Tongue (tissue), 2 donors: ENCODE data around the gene RPL13. TPM values are rescaled to one million over a fixed set of nuclear protein-coding genes. Genes with fewer than 3 reads are reported as not detected.
A peak's percentile ranks its signal among the peaks of the same experiment; 100 is the strongest.

ENCODE experiments used
- DNase-seq: peaks from one replicate; pipeline ENCODE4 v3.0.0-alpha.2; 2015
- total RNA-seq: library from RNA; depleted of rRNA; stranded (reverse); fragments of >200 nt; gene quantifications from one replicate; pipeline ENCODE4 v1.2.3, GENCODE V29; 2014

Gene RPL13
- 2,228 TPM for total RNA-seq

DNA sequence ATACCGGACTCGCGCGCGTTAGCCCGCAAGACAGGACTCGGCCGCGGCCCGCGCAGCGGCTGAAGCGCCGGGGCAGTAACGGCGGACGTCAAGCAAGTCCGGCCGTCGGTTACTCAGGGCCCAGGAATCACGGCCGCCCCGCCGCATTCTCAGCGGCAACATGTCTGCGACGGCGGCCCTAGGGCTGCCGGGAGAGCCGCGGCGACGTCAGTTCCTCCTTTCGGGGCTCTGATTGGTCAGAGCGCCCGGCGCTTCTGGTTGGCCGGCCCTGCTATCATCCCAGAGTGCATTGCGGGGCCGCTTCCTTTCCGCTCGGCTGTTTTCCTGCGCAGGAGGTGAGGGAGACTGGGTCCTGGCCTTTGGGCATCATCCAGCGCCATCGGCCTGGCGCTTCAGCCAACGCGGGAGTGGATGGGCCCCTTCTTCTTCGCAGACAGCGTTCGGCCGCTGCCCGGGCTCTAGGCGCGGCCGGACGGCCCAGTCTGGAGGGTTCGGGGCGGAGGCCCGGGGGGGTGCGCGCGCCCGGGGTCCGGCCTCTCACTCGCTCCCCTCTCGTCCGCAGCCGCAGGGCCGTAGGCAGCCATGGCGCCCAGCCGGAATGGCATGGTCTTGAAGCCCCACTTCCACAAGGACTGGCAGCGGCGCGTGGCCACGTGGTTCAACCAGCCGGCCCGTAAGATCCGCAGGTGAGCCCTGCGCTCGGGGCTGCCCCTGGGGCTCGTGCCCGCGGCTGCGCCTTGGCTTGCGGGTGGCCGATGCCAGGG is at the start of gene RPL13:
TSS of gene RPL13 (plus strand) at position 305 of the 764 bp plus-strand sequence. CDS start at position 583, 278 bp downstream.
- peak; percentile 98 for DNase-seq

DNA sequence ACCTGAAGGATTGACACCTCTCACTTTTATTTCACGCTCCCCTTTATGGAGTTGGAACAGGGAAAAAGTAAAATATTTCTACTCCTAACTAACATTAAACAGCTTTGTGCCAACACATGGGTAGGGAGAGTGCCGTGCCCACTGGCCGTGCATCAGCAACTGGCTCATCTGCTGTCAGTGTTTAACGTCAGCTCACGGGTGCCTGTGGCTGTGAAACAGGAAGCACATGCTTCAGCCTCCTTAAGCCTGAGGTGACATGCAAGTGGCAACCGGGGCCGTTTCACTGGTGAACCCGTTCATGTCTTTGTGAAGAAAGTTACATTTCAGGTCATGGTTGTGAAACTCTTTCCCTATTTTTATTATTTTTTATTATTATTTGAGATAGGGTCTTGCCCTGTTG is 49.1 kb upstream of the RPL13 start:
- DNase-seq, result no peak

DNA sequence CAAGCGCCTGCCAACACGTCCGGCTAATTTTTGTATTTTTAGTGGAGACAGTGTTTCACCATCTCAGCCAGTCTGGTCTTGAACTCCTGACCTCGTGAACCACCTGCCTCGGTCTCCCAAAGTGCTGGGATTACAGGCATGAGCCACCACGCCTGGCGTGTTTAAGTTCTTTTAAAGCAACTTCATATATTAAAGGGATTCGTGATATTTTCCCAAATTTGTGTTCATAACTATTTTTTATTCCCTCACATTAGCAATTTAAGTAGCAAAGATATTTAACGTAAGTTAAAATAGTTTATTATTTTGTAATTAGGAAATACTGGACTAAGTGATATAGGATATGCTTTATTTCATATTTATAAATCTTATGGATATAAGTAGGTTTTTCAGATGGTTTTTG is 48.0 kb upstream of the RPL13 start:
- DNase-seq, result no peak

DNA sequence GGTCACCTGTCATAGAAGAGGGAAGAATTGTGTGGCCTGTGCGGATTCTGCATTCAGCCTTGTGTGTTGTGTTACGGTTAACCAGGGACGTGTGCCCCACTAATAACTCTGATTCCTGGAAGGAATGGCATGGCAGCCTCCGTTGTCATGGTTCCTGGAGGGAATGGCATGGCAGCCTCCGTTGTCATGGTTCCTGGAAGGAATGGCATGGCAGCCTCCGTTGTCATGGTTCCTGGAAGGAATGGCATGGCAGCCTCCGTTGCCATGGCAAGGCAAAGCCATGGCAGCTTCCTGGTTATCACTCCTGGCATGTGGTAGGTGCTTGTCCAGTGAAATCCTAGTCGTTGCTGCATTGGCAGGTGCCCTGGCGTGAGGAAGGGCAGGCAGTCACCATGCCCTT is 43.4 kb upstream of the RPL13 start:
- no peak for DNase-seq

DNA sequence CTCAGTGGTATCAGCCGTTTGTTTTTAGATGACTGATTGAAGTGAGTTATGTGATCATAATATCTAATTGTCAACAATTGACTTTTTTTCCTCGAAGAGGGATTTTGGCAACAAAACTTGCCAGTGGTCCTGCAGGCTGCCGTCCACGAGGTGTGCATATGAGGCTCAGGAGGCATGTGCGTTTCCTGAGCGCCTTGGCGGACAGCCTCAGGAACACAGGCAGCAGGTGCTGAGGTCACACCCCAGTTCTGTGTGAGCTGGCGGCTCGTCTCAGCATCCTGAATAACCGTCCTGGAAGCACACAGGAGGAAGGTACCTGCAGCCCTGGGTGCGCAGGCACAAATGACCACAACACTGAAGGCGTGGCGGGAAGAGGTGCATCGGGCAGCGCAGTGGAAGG is 40.6 kb upstream of the RPL13 start:
- DNase-seq, result no peak

DNA sequence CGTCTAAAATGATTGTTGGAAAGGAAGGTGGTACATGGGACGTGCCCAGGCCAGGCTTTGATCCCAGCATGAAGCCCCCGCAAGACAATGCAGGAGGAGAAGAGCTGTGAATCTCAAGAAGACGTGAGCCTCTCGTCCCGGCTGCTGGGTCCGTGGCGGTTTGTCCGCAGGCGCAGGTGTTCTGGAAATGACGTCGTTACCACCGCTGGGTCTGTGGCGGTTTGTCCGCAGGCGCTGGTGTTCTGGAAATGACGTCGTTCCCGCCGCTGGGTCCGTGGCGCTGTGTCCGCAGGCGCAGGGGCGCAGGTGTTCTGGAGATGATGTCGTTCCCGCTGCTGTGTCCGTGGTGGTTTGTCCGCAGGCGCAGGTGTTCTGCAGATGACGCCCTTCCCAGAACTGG is 38.2 kb upstream of the RPL13 start:
- no peak for DNase-seq

DNA sequence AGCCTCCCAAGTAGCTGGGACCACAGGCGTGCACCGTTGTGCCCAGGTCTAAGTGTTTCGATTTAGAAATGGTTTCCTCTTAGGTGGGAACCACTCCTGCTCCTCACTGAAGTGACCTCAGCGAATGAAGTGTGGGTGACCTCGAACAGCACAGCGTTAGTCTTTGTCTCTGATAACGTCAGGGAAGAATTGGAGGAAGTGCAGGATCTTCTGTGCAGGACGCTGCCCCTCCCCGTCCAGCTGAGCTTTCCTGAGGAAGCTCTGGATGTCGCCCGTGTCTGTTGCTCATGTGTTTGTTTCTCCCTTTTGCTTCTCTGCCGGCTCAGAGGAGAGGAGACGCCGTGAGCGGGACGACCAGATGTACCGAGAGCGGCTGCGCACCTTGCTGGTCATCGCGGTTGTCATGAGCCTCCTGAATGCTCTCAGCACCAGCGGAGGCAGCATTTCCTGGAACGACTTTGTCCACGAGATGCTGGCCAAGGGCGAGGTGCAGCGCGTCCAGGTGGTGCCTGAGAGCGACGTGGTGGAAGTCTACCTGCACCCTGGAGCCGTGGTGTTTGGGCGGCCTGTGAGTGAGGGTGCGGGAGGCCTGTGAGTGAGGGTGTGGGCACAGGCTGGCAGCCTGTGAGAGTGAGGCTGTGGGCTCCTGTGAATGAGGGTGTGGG is 36.7 kb upstream of the RPL13 start:
- DNase-seq, result no peak

DNA sequence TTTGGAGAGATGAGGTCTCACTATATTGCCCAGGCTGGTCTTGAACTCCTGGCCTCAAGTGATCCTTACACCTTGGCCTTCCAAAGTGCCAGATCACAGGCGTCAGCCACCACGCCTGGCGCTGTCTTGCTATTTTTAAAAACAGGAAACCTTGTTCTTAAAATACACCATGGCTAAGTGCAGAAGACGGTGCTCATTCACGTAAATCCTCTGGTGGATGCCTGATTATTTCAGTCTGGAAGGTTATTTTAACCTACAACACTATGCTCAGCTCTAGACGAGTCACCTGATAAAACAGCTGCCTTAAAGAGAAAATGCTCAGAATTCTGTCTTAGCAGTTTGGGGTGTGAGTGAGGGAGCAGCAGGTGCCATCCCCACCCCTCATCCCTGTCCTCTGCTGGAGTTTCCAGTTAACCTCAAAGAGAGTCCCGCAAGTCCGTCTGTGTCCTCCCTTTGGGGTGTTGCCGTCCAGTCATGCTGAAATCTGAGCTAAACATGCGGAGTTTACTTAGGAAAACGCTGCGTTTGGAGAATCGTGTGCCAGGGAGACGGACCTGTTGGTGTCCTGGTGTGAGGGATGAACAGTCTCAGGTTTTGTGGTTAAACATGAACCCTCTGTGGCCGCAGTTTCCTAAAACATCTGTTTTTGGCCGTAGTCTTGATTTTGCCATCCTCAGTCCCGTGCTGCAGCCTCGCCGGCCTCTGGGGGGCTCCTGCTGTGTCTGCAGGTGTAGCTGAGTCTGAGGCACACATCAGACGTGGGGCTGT is 35.2 kb upstream of the RPL13 start:
- DNase-seq, result no peak

DNA sequence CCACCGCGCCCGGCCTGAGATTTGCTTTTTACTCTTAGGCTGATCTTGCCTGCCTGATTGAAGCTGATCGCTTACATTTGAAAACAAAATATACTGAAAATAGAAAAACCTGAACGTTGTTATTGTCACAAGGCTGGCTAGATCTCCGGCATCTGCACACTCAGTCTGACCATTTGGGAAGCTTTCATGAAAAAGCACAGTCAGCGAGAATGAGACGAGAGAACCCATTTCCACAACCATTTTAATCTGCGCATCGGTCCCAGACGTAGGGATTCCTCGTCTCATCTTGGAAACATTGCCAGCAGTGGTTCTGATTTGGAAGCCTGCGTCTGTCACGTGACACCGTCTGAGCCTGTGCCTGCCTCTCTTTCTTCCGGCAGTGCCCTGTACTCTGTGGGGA is 31.4 kb upstream of the RPL13 start:
- DNase-seq, result no peak

DNA sequence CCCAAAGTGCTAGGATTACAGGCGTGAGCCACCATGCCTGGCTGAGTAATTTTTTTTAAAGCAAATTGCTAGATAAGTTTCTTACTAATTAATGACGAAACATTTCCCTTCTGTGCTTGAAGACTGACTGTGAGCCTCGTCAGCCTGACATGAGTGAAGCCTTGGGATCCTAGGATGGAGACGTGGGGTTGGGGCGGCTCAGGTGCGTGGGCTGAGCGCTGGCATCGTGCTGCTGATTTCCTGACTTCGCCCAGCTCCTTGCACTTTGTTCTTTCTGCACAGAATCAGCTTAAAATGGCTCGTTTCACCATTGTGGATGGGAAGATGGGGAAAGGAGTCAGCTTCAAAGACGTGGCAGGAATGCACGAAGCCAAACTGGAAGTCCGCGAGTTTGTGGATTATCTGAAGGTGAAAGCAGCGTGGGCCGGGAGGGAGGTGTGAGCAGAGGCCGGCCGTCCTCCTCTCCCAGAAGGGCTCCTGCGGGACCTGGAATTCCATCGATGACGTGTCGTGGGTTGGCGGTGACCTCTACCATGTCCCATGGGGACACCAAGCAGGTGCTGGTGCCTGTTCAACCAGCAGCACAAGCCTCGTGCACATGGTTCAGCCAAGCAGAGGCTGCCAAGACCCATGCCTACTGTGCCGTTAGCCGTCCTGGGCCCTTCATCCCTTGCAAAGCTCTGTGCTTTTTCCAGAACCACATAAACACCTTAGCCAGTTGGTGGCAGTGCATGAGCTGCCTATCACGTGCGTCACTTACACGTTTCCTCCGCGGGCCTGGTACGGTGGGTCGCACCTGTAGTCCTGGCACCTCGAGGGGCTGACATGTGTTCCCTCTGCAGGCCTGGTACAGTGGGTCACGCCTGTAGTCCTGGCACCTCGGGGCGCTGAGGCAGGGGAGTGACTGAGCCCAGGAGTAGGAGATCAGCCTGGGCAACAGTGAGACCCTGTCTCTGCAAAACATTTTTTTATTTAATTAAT is 29.8 kb upstream of the RPL13 start:
- no peak for DNase-seq

DNA sequence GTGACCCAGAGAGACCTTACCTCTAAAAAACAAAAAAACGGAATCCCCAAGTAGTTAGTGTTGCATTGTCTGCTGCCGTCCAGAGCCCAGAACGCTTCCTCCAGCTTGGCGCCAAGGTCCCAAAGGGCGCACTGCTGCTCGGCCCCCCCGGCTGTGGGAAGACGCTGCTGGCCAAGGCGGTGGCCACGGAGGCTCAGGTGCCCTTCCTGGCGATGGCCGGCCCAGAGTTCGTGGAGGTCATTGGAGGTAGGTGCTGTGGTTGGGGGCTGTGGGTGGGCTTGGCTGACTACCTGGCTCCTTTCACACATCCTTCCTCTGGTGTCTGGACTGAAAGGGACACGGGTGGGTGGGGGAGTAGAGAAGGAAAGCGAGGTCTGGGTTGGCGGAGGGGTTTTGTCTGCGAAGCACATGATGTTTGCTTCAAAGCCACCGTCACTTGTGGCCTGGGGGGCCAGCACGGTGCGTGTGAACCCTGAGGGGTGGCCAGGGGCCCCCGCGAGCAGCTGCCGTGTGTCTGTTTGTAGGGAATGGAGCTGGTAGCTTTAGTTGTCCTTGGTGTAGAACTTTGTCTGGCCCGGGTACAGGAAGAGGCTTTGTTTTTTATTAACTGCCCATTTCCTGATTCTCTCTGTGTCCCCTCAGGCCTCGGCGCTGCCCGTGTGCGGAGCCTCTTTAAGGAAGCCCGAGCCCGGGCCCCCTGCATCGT is 28.5 kb upstream of the RPL13 start:
- no peak for DNase-seq

DNA sequence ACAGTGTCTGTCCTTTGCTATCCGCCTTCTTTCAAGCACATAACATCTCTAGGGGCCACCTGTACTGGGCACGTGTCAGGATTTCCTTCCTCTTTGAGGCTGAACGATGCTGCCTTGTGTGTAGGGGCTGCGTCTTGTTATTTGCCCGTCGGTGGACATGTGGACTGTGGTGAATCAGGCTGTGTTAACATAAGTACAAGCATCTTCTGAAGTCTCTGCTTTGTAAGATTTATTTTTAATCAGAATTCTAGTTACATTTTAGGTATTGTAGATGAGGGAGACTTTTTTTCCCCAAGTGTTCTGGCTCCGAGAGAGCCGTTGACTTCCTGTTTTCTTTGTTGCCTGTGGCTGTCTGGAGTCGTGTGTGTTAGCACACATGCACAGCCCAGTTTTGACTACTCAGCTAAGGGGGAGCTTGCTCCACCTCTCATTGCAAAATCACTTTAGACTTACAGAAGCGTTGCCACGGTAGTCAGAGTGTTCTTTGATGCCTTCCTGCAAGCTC is 26.2 kb upstream of the RPL13 start:
- peak; percentile 17 for DNase-seq

DNA sequence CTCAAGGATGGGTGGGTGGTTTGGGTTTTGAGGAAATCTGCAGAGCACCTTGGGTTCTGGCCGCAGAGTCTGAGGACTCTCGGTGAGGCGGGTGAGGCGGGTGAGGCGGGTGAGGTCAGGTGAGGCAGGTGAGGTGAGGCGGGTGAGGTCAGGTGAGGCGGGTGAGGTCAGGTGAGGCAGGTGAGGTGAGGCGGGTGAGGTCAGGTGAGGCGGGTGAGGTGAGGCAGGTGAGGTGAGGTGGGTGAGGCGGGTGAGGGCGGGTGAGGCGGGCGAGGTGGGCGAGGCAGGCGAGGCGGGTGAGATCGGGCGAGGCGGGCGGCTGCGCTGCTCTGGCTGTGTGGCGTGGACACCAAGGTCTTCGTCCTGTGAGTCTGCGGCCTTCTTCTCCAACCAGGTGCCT is 24.1 kb upstream of the RPL13 start:
- DNase-seq, result no peak

DNA sequence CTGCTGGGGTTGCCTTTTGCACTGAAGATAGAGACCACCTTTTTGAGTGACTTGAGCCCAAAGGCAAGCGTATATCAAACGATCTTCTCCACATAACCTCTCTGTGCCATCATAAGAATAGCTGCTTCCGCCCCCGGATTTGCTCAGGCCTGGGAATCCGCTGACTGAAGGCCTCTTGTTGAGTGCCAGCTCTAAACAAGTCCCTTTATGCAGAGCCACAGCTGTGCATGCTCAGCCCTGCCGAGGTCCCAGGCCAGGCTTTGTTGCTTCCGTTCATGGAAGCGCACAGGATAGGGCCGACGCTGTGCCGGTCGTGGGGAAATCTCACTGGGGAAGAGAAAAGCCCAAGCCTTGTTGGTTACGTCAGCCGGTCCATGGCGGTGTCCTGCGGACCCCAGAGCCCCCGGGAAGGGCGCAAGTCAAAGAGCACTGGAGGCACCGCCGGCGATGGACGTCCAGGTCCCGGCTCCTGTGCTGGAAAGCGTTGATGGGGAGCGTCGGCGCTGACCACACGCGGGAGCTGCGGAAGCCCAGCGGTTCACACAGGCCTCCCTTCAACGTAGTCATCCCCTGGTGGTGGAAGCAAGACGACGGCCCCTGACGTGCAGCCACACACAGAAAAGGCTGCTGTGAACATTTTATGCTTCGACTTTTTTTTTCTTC is 23.5 kb upstream of the RPL13 start:
- DNase-seq, result peak; percentile 21

DNA sequence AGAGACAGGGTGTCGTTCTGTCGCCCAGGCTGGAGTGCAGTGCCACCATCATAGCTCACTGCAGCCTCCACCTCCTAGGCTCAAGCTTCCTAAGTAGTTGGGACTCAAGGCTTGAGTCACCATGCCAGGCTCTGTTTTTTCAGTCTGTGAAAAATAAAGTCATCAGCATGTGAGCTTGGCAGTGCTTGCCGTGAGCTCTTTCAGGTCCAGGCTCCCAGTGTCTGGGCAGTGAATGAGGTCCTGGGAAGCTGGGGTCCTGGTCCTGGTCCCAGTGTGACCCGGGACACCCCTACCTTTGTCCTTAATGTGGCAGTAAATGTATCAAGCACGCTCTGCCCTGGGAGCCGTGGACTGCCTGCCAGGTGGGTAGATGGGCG is 22.9 kb upstream of the RPL13 start:
- DNase-seq, result no peak

DNA sequence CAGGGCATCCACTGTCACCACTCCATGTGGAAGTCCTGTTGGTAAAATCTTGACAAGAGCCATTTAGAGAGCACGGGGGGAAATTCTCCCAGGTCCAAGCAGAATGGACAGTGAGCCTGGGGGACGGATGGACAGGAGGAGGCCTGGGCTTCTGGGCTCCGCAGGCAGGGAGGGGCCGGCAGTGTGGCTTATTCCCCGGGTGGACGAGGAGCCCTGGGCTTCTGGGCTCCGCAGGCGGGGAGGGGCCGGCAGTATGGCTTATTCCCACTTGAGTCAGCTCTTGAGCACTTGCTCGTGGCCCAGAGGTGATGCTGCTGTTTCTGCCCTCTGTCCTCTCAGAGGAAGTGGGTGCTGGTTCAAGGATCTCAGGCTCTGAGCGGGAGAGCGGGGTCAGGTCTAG is 22.2 kb upstream of the RPL13 start:
- DNase-seq, result no peak

DNA sequence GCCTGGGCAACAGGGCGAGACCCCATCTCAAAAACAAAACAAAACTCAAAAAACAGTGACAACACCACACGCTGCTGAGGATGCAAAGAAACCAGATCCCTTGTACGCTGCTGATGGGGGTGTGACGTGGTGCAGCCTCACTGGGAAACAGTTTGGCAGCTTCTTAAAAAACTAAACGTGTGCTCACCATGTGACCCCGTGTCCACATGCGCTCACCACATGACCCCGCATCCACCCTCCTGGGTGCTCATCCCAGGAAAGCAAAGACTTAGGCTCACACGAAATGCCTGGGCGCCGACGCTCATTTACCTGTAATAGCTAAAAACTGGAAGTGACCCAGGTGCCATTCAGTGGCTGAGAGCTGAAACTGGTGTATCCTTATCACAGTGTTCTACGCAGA is 19.9 kb upstream of the RPL13 start:
- no peak for DNase-seq

DNA sequence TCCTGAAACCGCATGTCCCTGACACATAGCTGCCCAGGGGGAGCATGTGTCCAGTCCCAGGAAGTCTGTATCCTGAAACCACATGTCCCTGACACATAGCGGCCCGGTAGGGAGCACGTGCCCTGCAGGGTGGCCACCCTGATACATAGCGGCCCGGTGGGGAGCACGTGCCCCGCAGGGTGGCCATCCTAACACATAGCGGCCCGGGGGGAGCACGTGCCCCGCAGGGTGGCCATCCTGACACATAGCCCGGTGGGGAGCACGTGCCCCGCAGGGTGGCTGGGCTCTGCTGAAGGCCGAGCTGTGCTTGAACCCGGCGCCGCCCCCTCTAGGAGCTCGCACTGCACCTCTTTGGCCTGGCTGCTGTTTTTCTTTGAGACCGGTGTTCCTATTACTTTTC is 18.7 kb upstream of the RPL13 start:
- DNase-seq, result no peak

DNA sequence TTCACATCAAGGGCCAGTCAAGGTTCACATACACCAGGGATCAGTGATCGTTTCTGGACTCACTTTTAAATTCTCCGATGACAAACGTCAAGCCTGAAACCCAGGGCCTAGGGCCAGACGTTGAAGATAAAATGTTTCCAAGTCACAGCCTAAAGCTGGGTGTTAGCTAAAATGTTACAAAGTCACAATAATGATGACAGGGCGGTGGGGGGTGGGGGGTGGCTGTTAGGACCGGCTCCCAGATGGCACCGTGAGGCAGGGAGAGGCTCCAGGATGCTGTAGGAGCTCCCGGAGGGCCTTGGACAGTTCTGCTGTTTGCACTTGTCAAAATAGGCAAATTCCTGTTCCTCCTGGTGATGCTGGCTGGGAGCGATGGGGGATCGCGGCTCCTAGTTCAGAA is 16.4 kb upstream of the RPL13 start:
- DNase-seq, result no peak

DNA sequence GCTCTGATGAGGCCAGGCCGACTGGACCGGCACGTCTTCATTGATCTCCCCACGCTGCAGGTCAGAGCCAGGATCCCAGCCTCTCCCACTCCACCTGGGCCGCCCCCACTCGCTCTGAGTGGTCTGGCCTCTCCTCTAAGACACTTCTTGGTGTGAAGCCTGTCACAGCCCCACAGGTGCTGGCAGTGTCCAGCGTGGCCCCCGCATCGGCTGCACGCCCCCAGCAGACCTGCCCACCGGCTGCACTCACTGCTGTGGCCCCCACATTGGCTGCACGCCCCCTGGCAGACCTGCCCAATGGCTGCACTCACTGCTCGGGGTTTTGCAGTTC is 15.8 kb upstream of the RPL13 start:
- DNase-seq, result no peak
